Measurements from ENCODE around the gene UNKL. TPM values are rescaled to one million over a fixed set of nuclear protein-coding genes. Genes with fewer than 3 reads are reported as not detected.

The UNKL gene
- total RNA-seq, 1 donor from 2014 or later: 19.9 TPM

DNA sequence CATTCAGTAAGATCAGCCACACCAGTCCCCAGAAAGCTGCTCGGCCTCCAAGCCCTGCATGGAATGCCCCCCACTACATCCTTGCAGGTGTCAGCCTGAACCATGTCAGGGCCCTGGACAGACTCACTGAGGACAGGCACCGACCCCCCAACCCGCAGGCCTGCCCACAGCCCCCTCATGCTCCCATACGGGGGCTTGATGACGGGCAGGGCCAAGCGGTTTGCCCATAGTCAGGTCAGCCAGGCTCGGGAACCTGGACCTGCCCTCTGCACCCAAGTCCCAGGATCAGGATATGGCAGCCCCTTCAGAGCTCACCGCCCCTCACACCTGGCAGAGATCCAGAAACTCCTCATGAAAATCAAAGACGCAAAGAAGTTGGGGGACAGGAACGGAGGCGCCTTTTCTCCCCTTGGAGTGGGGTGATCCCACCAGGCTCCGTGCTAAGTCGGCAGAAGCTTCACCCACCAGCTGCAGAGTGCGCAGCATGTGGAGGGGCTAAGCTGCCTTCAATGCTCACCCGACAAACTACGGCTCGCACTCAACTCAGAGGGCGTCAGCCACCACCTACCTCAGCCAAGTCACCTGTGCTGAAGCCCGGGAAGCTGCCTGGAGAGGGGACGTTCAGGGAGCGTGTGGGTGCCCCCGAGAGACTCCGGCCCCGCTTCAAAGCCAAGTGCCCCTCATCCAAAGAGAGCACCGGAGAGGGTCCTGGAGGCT lies 36.3 kb downstream of the UNKL start:
- Histone ChIP-seq H3K27ac (peak overlapping the region; percentile 70), H3K27me3 (no peaks in the 10 kb centered on the region), H3K4me3 (peak overlapping the region; percentile 51), H3K36me3 (peaks cover 9% of the 10 kb centered on the region), H3K9me3 (no peaks in the 10 kb centered on the region), H3K4me1 (peaks cover 11% of the 10 kb centered on the region)
- intact Hi-C loops (cut with DNase I): no loop called here
- no peak for ATAC-seq
- TF ChIP-seq, protein P1, sequence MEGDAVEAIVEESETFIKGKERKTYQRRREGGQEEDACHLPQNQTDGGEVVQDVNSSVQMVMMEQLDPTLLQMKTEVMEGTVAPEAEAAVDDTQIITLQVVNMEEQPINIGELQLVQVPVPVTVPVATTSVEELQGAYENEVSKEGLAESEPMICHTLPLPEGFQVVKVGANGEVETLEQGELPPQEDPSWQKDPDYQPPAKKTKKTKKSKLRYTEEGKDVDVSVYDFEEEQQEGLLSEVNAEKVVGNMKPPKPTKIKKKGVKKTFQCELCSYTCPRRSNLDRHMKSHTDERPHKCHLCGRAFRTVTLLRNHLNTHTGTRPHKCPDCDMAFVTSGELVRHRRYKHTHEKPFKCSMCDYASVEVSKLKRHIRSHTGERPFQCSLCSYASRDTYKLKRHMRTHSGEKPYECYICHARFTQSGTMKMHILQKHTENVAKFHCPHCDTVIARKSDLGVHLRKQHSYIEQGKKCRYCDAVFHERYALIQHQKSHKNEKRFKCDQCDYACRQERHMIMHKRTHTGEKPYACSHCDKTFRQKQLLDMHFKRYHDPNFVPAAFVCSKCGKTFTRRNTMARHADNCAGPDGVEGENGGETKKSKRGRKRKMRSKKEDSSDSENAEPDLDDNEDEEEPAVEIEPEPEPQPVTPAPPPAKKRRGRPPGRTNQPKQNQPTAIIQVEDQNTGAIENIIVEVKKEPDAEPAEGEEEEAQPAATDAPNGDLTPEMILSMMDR (IDR thresholded peaks at IDR 0.05): no peak
- DNase-seq: no peak

DNA sequence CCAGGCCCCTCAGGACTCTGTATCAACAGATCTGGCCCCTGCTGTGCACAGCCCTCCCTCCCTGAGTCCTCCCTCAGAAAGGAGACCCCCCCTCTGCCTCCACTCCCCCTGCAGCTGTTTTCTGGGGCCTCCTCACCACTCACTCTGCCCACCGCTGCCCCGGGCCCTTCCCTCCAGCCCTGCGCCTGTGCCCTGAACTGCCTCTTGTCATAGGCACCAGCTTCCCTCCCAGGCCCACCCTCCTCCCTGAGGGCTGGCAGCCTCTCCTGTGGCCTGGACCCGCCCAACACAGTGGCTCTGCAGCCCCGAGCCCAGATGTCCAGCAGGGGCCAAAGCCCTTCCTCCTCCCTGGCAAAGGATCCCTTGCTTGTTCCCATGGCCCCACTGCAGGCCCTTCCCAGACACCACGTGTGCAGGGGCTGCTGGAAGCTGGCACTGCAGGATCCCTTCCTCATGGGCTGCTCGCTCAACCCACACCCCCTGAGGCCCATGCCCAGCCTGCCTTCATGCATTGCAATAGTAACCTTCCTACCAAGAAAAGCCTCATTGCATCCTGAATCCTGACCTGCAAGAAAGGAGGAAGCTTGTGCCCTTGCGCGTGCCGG lies 37.0 kb downstream of the UNKL start:
- intact Hi-C loops (cut with DNase I): no loop called here
- TF ChIP-seq, protein P1 (IDR thresholded peaks at IDR 0.05): no peak
- no peak for DNase-seq

GRCh38 chr16:1375741-1376410 lies 38.6 kb downstream of the UNKL start:
- TF ChIP-seq, protein P1 (IDR thresholded peaks at IDR 0.05): no peak
- ATAC-seq (no peak), DNase-seq (no peak)
- Histone ChIP-seq H3K9me3 (no peaks in the 10 kb centered on the region), H3K4me1 (peaks cover 11% of the 10 kb centered on the region), H3K4me3 (no peak overlapping the region), H3K36me3 (no peaks in the 10 kb centered on the region), H3K27me3 (no peaks in the 10 kb centered on the region), H3K27ac (no peak overlapping the region)
- intact Hi-C loops (cut with DNase I): no loop called here

More for the DNA sequence above, 37.0 kb downstream of the UNKL start:
- Histone ChIP-seq H3K4me1 (peaks cover 11% of the 10 kb centered on the region), H3K9me3 (no peaks in the 10 kb centered on the region), H3K36me3 (peaks cover 7% of the 10 kb centered on the region), H3K4me3 (no peak overlapping the region), H3K27me3 (no peaks in the 10 kb centered on the region), H3K27ac (no peak overlapping the region)
- no peak for ATAC-seq

DNA sequence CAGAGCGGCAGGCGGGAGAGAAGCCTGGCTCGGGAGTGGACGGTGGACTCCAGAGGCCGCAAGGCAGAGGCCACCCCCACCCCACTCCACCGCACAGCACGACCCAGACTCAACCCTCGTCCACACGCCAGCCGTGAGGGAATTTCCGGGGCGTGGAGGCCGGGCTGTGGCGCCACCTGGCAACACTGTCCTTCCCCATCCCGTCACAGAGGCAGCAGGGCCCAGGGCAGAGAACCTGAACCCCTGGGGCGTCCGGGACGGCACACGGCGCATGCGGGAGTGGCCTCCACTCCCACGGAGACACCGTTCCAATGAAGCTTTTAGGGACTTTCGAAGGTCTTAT lies 39.2 kb downstream of the UNKL start:
- peaks cover 11% of the 10 kb centered on the region for H3K4me1 ChIP-seq
- no peaks in the 10 kb centered on the region for H3K27me3 ChIP-seq
- ATAC-seq (no peak), DNase-seq (no peak)
- H3K9me3 ChIP-seq: no peaks in the 10 kb centered on the region
- no peak overlapping the region for H3K27ac ChIP-seq
- TF ChIP-seq, protein P1 (IDR thresholded peaks at IDR 0.05): no peak
- intact Hi-C loops (cut with DNase I): no loop called here
- H3K4me3 ChIP-seq: no peak overlapping the region
- H3K36me3 ChIP-seq: no peaks in the 10 kb centered on the region

DNA sequence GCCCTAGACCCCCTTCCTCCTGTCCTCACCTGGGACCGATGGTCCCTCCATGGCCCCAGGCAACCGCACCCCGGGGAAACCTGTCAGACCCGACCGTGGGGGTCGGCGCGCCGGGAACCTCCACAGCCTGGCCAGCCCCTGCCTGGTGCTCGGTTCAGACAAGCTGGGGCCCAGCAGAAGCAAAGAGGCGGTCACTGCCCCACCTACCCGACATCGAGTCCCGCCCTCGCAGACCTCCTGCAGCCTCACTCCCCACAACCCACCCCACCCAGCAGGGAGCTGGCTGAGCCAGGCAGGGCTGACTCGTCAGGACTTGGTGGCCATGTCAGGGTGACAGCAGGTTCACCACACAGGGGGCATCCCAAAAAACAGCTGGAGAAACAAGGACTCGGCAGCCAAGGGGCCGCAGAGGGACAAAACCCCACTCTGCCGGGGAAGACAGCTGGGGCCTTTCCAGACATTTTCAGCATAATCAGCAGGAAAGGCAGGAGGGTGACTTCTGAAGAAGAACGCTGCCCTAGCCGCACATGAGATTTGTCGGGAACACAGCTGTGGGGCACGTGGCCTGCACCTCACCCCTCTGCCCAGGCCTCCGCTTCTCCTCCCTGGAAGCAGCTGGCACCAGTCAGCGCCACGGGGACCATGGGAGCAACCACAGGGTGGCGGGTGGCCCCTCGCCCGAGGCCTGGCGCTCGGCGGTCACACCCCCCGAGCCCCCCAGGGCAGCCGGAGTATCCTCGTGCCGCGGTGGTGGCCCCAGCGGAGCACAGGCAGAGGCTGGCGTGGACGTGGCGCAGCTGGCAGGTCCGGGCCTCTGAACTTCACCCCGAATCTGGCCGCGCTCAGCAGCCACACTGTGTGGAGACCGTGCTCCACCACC lies 39.8 kb downstream of the UNKL start:
- DNase-seq: no peak
- TF ChIP-seq, protein P1 (IDR thresholded peaks at IDR 0.05): no peak
- peaks cover 11% of the 10 kb centered on the region for H3K4me1 ChIP-seq
- intact Hi-C loops (cut with DNase I): no loop called here
- H3K9me3 ChIP-seq: no peaks in the 10 kb centered on the region
- ATAC-seq: no peak
- no peak overlapping the region for H3K4me3 ChIP-seq
- no peak overlapping the region for H3K27ac ChIP-seq
- H3K36me3 ChIP-seq: peaks cover 5% of the 10 kb centered on the region
- no peaks in the 10 kb centered on the region for H3K27me3 ChIP-seq
